K562 (cell line): ENCODE results near the gene ANKRD24. TPM values are rescaled to one million over a fixed set of nuclear protein-coding genes. Genes with fewer than 3 reads are reported as not detected.

ENCODE experiments used
- ATAC-seq: fragments of 200-7000 bp; cut with Tn5 transposase; 3 replicates; pipeline ENCODE4 v1.9.1; 2020; ENCODE audit warnings: moderate library complexity
- BruUV-seq: library from RNA; stranded (reverse); fragments of 400-500 nt; replicated peaks from 2 replicates; lab custom pipeline; 2021; lab: Mats Ljungman, UMichigan
- CTCF ChIA-PET: fragments of 300-600 bp; formaldehyde crosslinking; extraction: SDS; loops from one replicate; lab custom pipeline; 2021; ENCODE audit warnings: low intra/inter-chr PET ratio; lab: Yijun Ruan, JAX
- POLR2A ChIA-PET: fragments of 300-600, 350-650 bp; sonication (Branson Sonifier 250); formaldehyde crosslinking; extraction: SDS; loops from one replicate; lab custom pipeline; 2021; ENCODE audit warnings: antibody characterized with exemption, inconsistent platforms; lab: Yijun Ruan, JAX
- DNase-seq, 4 experiments: peaks; one replicate each; pipeline versions ENCODE4 v3.0.0 to v3.0.0-alpha.2; 2011 to 2018; ENCODE audit warnings: low spot score in 3 of 4, mixed read lengths in 3 of 4; ENCODE audit errors: extremely low read depth in 1 of 4
- FAIRE-seq: peaks from 2 replicates; lab custom pipeline; 2011; peaks lifted over from hg19 to GRCh38; lab: Jason Lieb, UNC
- H2AFZ ChIP-seq: 2 replicates; pipeline ENCODE4 v1.6.0; 2011; ENCODE audit warnings: low read depth, low read length, control low read depth, inconsistent platforms
- H3K27ac ChIP-seq: fragments of 200-600 bp; 3 replicates; pipeline ENCODE4 v1.8.0; 2011; ENCODE audit warnings: low read depth, mild to moderate bottlenecking, control low read depth, inconsistent platforms, low read length, moderate library complexity, mixed read lengths; ENCODE audit errors: extremely low read depth
- H3K27me3 ChIP-seq, 2 experiments: fragments of 300-600 bp in 1 of 2; 2 replicates in 1 of 2; 3 replicates in 1 of 2; pipeline versions ENCODE4 v1.6.0 to v1.8.0; 2011; ENCODE audit warnings: inconsistent platforms in 2 of 2, low read length in 2 of 2, mild to moderate bottlenecking in 1 of 2, mixed read lengths in 1 of 2, moderate library complexity in 1 of 2; ENCODE audit not compliant: control insufficient read depth in 2 of 2, insufficient read depth in 2 of 2
- H3K36me3 ChIP-seq: fragments of 300-600 bp; 3 replicates; pipeline ENCODE4 v1.8.0; 2011; ENCODE audit warnings: mild to moderate bottlenecking, low read length, inconsistent platforms; ENCODE audit not compliant: control insufficient read depth, insufficient read depth
- H3K4me1 ChIP-seq, 2 experiments: fragments of 200-600 bp in 1 of 2; replicated peaks in 1 of 2; 2 replicates in 1 of 2; 3 replicates in 1 of 2; pipeline versions ENCODE4 v1.5.1 to v1.8.0; 2011; ENCODE audit warnings: inconsistent platforms in 2 of 2, low read length in 2 of 2, mild to moderate bottlenecking in 1 of 2, mixed read lengths in 1 of 2, moderate library complexity in 1 of 2; ENCODE audit not compliant: control insufficient read depth in 2 of 2, insufficient read depth in 2 of 2
- H3K4me2 ChIP-seq: 2 replicates; pipeline ENCODE4 v1.6.1; 2011; ENCODE audit warnings: low read length, control low read depth, inconsistent platforms, mixed read lengths; ENCODE audit not compliant: insufficient read depth
- H3K4me3 ChIP-seq: fragments of 200-600 bp; sonication (generic), shearing (Covaris generic); 2 replicates; pipeline ENCODE4 v1.5.1; 2016; ENCODE audit warnings: control low read depth, inconsistent platforms
- H3K79me2 ChIP-seq: fragments of 200-600 bp; 3 replicates; pipeline ENCODE4 v1.8.0; 2011; ENCODE audit warnings: low read length, inconsistent platforms; ENCODE audit not compliant: control insufficient read depth, insufficient read depth
- H3K9ac ChIP-seq, 2 experiments: 2 replicates each; pipeline versions ENCODE4 v1.6.0 to v1.6.1; 2011; ENCODE audit warnings: low read depth in 2 of 2, low read length in 2 of 2, control low read depth in 1 of 2, inconsistent platforms in 1 of 2, mild to moderate bottlenecking in 1 of 2, mixed read lengths in 1 of 2; ENCODE audit not compliant: insufficient read depth in 1 of 2
- H3K9me1 ChIP-seq: one replicate; pipeline ENCODE4 v1.6.0; 2011; ENCODE audit warnings: inconsistent platforms, mild to moderate bottlenecking, low read length, moderate library complexity; ENCODE audit not compliant: control insufficient read depth, insufficient read depth
- H3K9me3 ChIP-seq: replicated peaks from 2 replicates; pipeline ENCODE4 v1.5.1; 2011; ENCODE audit warnings: low read depth, low read length, inconsistent platforms; ENCODE audit not compliant: control insufficient read depth, insufficient read depth
- H4K20me1 ChIP-seq: replicated peaks from 2 replicates; pipeline ENCODE4 v1.6.1; 2011; ENCODE audit warnings: low read length, inconsistent platforms, mixed read lengths; ENCODE audit not compliant: control insufficient read depth, insufficient read depth
- DACH1 ChIP-seq: fragments of 450-650 bp; IDR thresholded peaks from 2 replicates; pipeline ENCODE4 v1.6.1; 2018; ENCODE audit not compliant: partially characterized antibody
- LARP7 ChIP-seq: fragments of 450-650 bp; IDR thresholded peaks from 2 replicates; pipeline ENCODE4 v1.6.1; 2016
- MAFG ChIP-seq: fragments of 450-650 bp; conservative IDR thresholded peaks from 2 replicates; pipeline ENCODE4 v1.6.1; 2016; ENCODE audit warnings: missing genetic modification characterization, missing compliant biosample characterization
- OTX1 ChIP-seq: fragments of 450-650 bp; formaldehyde crosslinking; IDR thresholded peaks from 2 replicates; pipeline ENCODE4 v1.4.0; 2022; ENCODE audit warnings: mild to moderate bottlenecking
- POLR2H ChIP-seq: IDR thresholded peaks from 2 replicates; pipeline ENCODE4 v1.6.1; 2016; ENCODE audit warnings: missing genetic modification characterization, low read depth, mild to moderate bottlenecking, control low read depth, missing compliant biosample characterization, moderate library complexity
- RBM39 ChIP-seq: fragments of 200-400 bp; formaldehyde crosslinking; optimal IDR thresholded peaks from 2 replicates; pipeline ENCODE3; 2018; ENCODE audit warnings: low read depth, low read length
- ZNF133 ChIP-seq: fragments of 250-450 bp; sonication (Bioruptor Pico); IDR thresholded peaks from 2 replicates; pipeline ENCODE4 v1.4.0; 2020; ENCODE audit warnings: mild to moderate bottlenecking
- WGBS: fragments of 100-300 bp; shearing (Covaris generic); methylation state at CpG from one replicate; pipeline ENCODE4 v1.1.6; 2016; ENCODE audit warnings: low coverage, mixed read lengths; ENCODE audit not compliant: insufficient coverage; ENCODE audit errors: missing lambda C conversion rate; 5-methylcytosine and 5-hydroxymethylcytosine counted together
- in situ Hi-C: fragments of 300-500 bp; cut with MboI; formaldehyde crosslinking; loops from 4 replicates; pipeline ENCODE4 v1.15.0; 2018; ENCODE audit warnings: inconsistent platforms, mixed read lengths
- intact Hi-C: fragments of 100-400 bp; cut with micrococcal nuclease; formaldehyde crosslinking; loops from 2 replicates; pipeline ENCODE4 v1.14.2; 2022
- polyA plus RNA-seq, 8 experiments: library from polyadenylated mRNA; depleted of rRNA in 4 of 8; stranded (reverse) in 5 of 8; unstranded in 3 of 8; fragments of >200 nt; fragmentation: Nextera tagmentation in 2 of 8; fragmentation: Illumina TruSeq in 1 of 8; extraction: Ambion mirVana in 2 of 8; extraction: Trizol in 1 of 8; gene quantifications; 2 replicates each; pipeline versions ENCODE4 v1.2.1 to v1.2.3, GENCODE V29; 2011 to 2014; ENCODE audit warnings: inconsistent platforms in 1 of 8, missing spikeins in 1 of 8
- total RNA-seq, 7 experiments: library from RNA; depleted of rRNA in 6 of 7; stranded (reverse); fragments of >200 nt in 6 of 7; fragmentation: Illumina TruSeq in 2 of 7; extraction: Trizol in 2 of 7; gene quantifications; 2 replicates each; pipeline versions ENCODE4 v1.2.1 to v1.2.3, GENCODE V29; 2011 to 2021; ENCODE audit warnings: low replicate concordance in 1 of 7
- TF ChIP-seq, protein P1 (sequence below), 2 experiments: fragments of 450-650 bp; formaldehyde crosslinking in 1 of 2; IDR thresholded peaks; 2 replicates each; pipeline versions ENCODE4 v1.4.0 to v1.6.1; 2014 to 2020; ENCODE audit warnings: mild to moderate bottlenecking in 2 of 2, borderline replicate concordance in 1 of 2, low read depth in 1 of 2
- TF ChIP-seq, protein P2 (sequence below): sonication (generic); formaldehyde crosslinking; IDR thresholded peaks from 2 replicates; pipeline ENCODE4 v1.8.0; 2022; ENCODE audit warnings: mild to moderate bottlenecking, missing genetic modification reagents
- TF ChIP-seq, protein P3 (sequence below): sonication (generic); formaldehyde crosslinking; IDR thresholded peaks from 2 replicates; pipeline ENCODE4 v1.8.1; 2023; ENCODE audit warnings: mild to moderate bottlenecking, missing genetic modification reagents

The ANKRD24 gene
- total and polyA plus RNA-seq, 9 of the 15 experiments (the other 6 are each of a cell fraction or from before 2014, with no cell fraction given) = 0.07 to 0.12 (median 0.09) TPM; not detected in 5

- Histone ChIP-seq H3K4me3 (no peak overlapping the region), H3K9me1 (no peaks in the 10 kb centered on the region), H3K4me2 (no peak overlapping the region), H3K36me3 (no peaks in the 10 kb centered on the region), H3K27ac (no peak overlapping the region), H4K20me1 (no peaks in the 10 kb centered on the region), H3K27me3 (peaks cover 10 to 28% of the 10 kb centered on the region in 2 experiments; a peak in 4 of 5 replicates), H3K79me2 (no peaks in the 10 kb centered on the region), H3K9me3 (no peaks in the 10 kb centered on the region), H3K9ac (no peak overlapping the region), H2AFZ (no peak overlapping the region), H3K4me1 (peaks cover 0 to 12% of the 10 kb centered on the region in 2 experiments; a peak in 2 of 5 replicates)
- DNase-seq = no peak
- ChIA-PET POLR2A (interaction anchor here (0.6 to 0.8 kb wide), 3 partner anchors 10 to 302 kb away, joined by 3 read pairs; no protein-coding TSS in a partner anchor), CTCF (no interaction called here)
- 31% methylated on average over 6 of the region's 6 CpGs for WGBS
- no peak for FAIRE-seq
- ATAC-seq = no peak
- in situ Hi-C loops = no loop called here
- intact Hi-C loops = no loop called here
- BruUV-seq = no TSS peak
- TF ChIP-seq RBM39 = peak; percentile 34
- TF ChIP-seq, protein P1, sequence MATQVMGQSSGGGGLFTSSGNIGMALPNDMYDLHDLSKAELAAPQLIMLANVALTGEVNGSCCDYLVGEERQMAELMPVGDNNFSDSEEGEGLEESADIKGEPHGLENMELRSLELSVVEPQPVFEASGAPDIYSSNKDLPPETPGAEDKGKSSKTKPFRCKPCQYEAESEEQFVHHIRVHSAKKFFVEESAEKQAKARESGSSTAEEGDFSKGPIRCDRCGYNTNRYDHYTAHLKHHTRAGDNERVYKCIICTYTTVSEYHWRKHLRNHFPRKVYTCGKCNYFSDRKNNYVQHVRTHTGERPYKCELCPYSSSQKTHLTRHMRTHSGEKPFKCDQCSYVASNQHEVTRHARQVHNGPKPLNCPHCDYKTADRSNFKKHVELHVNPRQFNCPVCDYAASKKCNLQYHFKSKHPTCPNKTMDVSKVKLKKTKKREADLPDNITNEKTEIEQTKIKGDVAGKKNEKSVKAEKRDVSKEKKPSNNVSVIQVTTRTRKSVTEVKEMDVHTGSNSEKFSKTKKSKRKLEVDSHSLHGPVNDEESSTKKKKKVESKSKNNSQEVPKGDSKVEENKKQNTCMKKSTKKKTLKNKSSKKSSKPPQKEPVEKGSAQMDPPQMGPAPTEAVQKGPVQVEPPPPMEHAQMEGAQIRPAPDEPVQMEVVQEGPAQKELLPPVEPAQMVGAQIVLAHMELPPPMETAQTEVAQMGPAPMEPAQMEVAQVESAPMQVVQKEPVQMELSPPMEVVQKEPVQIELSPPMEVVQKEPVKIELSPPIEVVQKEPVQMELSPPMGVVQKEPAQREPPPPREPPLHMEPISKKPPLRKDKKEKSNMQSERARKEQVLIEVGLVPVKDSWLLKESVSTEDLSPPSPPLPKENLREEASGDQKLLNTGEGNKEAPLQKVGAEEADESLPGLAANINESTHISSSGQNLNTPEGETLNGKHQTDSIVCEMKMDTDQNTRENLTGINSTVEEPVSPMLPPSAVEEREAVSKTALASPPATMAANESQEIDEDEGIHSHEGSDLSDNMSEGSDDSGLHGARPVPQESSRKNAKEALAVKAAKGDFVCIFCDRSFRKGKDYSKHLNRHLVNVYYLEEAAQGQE (IDR thresholded peaks at IDR 0.05; ENCODE audit: borderline replicate concordance) = no peak
- TF ChIP-seq, protein P1 (CRISPR knock-in tag; IDR thresholded peaks at IDR 0.05; ENCODE audit: low read depth) = no peak
- TF ChIP-seq MAFG (tag) = no peak
- TF ChIP-seq OTX1 (CRISPR knock-in tag) = no peak
- TF ChIP-seq, protein P2, sequence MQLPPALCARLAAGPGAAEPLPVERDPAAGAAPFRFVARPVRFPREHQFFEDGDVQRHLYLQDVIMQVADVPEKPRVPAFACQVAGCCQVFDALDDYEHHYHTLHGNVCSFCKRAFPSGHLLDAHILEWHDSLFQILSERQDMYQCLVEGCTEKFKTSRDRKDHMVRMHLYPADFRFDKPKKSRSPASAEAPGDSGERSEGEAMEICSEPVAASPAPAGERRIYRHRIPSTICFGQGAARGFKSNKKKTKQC (CRISPR knock-in tag) = no peak
- TF ChIP-seq DACH1 = no peak
- no peak for TF ChIP-seq LARP7
- TF ChIP-seq, protein P3, sequence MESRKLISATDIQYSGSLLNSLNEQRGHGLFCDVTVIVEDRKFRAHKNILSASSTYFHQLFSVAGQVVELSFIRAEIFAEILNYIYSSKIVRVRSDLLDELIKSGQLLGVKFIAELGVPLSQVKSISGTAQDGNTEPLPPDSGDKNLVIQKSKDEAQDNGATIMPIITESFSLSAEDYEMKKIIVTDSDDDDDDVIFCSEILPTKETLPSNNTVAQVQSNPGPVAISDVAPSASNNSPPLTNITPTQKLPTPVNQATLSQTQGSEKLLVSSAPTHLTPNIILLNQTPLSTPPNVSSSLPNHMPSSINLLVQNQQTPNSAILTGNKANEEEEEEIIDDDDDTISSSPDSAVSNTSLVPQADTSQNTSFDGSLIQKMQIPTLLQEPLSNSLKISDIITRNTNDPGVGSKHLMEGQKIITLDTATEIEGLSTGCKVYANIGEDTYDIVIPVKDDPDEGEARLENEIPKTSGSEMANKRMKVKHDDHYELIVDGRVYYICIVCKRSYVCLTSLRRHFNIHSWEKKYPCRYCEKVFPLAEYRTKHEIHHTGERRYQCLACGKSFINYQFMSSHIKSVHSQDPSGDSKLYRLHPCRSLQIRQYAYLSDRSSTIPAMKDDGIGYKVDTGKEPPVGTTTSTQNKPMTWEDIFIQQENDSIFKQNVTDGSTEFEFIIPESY (CRISPR knock-in tag) = 0 out of 2 replicates have a peak, but pooled peaks have one; percentile 2
- TF ChIP-seq ZNF133 = no peak
- no peak for TF ChIP-seq POLR2H
Observed at GRCh38 chr19:4216846-4217245, 34.4 kb downstream of the ANKRD24 start.
